Hepatocyte (in vitro differentiated cells): Measurements from ENCODE around the gene VWF. TPM values are rescaled to one million over a fixed set of nuclear protein-coding genes. Genes with fewer than 3 reads are reported as not detected.

Source experiments
- DNase-seq: peaks from one replicate; pipeline ENCODE4 v3.0.0-alpha.2; 2016; ENCODE audit warnings: low spot score
- H2AFZ ChIP-seq: fragments of 200-600 bp; sonication (generic); 2 replicates; pipeline ENCODE4 v1.6.0; 2016; ENCODE audit warnings: antibody characterized with exemption, mild to moderate bottlenecking
- H3K27ac ChIP-seq: fragments of 200-600 bp; sonication (generic); 2 replicates; pipeline ENCODE4 v1.5.1; 2016; ENCODE audit warnings: mild to moderate bottlenecking
- H3K27me3 ChIP-seq: fragments of 200-600 bp; sonication (generic); 2 replicates; pipeline ENCODE4 v1.6.1; 2016
- H3K36me3 ChIP-seq: fragments of 200-600 bp; sonication (generic); replicated peaks from 2 replicates; pipeline ENCODE4 v1.5.1; 2016; ENCODE audit warnings: low read depth; ENCODE audit not compliant: insufficient read depth
- H3K4me1 ChIP-seq: fragments of 200-600 bp; sonication (generic); 2 replicates; pipeline ENCODE4 v1.5.1; 2016; ENCODE audit warnings: mild to moderate bottlenecking, moderate library complexity; ENCODE audit not compliant: insufficient read depth
- H3K4me2 ChIP-seq: fragments of 200-600 bp; sonication (generic); 2 replicates; pipeline ENCODE4 v1.6.0; 2016
- H3K4me3 ChIP-seq: fragments of 200-600 bp; sonication (generic); 2 replicates; pipeline ENCODE4 v1.5.1; 2016; ENCODE audit warnings: mild to moderate bottlenecking
- H3K79me2 ChIP-seq: fragments of 200-600 bp; sonication (generic); 2 replicates; pipeline ENCODE4 v1.6.0; 2017; ENCODE audit warnings: mild to moderate bottlenecking
- H3K9me2 ChIP-seq: fragments of 200-600 bp; sonication (generic); replicated peaks from 2 replicates; pipeline ENCODE4 v1.6.0; 2017; ENCODE audit warnings: mild to moderate bottlenecking; ENCODE audit not compliant: insufficient read depth
- H3K9me3 ChIP-seq: fragments of 200-600 bp; sonication (generic); 2 replicates; pipeline ENCODE4 v1.5.1; 2016; ENCODE audit warnings: low read depth, mild to moderate bottlenecking
- H4K20me1 ChIP-seq: fragments of 200-600 bp; sonication (generic); 2 replicates; pipeline ENCODE4 v1.6.0; 2016; ENCODE audit warnings: mild to moderate bottlenecking; ENCODE audit not compliant: insufficient read depth, poor library complexity, severe bottlenecking
- CTCF ChIP-seq: fragments of 200-600 bp; sonication (generic); IDR thresholded peaks from 2 replicates; pipeline ENCODE4 v1.5.1; 2016; ENCODE audit warnings: antibody characterized with exemption, mild to moderate bottlenecking; ENCODE audit not compliant: poor library complexity
- EZH2 ChIP-seq: fragments of 200-600 bp; sonication (generic); IDR thresholded peaks from 2 replicates; pipeline ENCODE4 v1.6.1; 2016; ENCODE audit warnings: antibody characterized with exemption, mild to moderate bottlenecking, borderline replicate concordance
- EZH2phosphoT487 ChIP-seq: fragments of 200-600 bp; sonication (generic); IDR thresholded peaks from one replicate; pipeline ENCODE4 v1.6.1; 2018; ENCODE audit warnings: antibody characterized with exemption, mild to moderate bottlenecking, low read depth, moderate library complexity; ENCODE audit not compliant: unreplicated experiment, severe bottlenecking
- WGBS: methylation state at CpG from one replicate; pipeline ENCODE4 v1.1.6; 2016; ENCODE audit warnings: low lambda C conversion rate; ENCODE audit errors: missing lambda C conversion rate; 5-methylcytosine and 5-hydroxymethylcytosine counted together
- polyA plus RNA-seq: library from polyadenylated mRNA; unstranded; fragments of >200 nt; fragmentation: Nextera tagmentation; extraction: Ambion mirVana; gene quantifications from 2 replicates; pipeline ENCODE4 v1.2.1, GENCODE V29; 2016
- total RNA-seq: library from RNA; depleted of rRNA; stranded (reverse); fragments of >200 nt; gene quantifications from 2 replicates; pipeline ENCODE4 v1.2.3, GENCODE V29; 2014

Gene VWF
- total and polyA plus RNA-seq, 2 experiments from 2014 or later = 0.20 to 0.77 TPM

GRCh38 chr12:6115389-6115788, 9.1 kb downstream of the VWF start:
- 84% methylated on average over 6 of the region's 6 CpGs for WGBS
- Histone ChIP-seq H2AFZ (no peak overlapping the region), H3K9me2 (no peaks in the 10 kb centered on the region), H3K4me1 (no peaks in the 10 kb centered on the region), H3K4me2 (no peak overlapping the region), H3K9me3 (no peaks in the 10 kb centered on the region), H3K36me3 (no peaks in the 10 kb centered on the region), H3K27me3 (no peaks in the 10 kb centered on the region), H3K27ac (no peak overlapping the region), H4K20me1 (no peaks in the 10 kb centered on the region), H3K79me2 (no peaks in the 10 kb centered on the region), H3K4me3 (no peak overlapping the region)
- TF ChIP-seq EZH2 (no peak), CTCF (no peak), EZH2phosphoT487 (no peak)
- no peak for DNase-seq

DNA sequence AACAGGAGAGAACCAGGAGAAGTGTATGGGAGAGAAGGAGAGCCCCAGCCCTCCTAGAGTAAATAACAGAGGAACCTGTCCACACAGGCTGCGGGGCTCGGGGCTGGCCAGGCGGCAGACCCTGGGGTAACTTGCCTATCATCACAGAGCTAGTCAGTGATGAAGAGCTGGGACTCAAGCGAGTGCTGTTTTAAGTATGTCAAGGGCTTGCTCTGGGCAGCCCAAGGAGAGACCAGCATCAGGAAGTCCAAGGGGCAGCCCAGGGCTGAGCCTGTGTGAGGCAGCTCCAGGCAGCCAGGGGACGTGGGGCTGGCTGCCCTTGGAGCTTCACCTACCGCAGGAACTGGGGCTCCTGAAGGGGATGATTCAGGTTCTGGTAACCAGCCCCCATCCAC, 10.0 kb downstream of the VWF start:
- Histone ChIP-seq H3K4me2 (no peak overlapping the region), H3K4me1 (no peaks in the 10 kb centered on the region), H2AFZ (no peak overlapping the region), H3K79me2 (no peaks in the 10 kb centered on the region), H3K27ac (no peak overlapping the region), H4K20me1 (no peaks in the 10 kb centered on the region), H3K9me2 (no peaks in the 10 kb centered on the region), H3K4me3 (no peak overlapping the region), H3K9me3 (no peaks in the 10 kb centered on the region), H3K27me3 (no peaks in the 10 kb centered on the region), H3K36me3 (no peaks in the 10 kb centered on the region)
- TF ChIP-seq EZH2 (no peak), EZH2phosphoT487 (no peak), CTCF (no peak)
- WGBS = 84% methylated on average over 6 of the region's 6 CpGs
- no peak for DNase-seq

DNA sequence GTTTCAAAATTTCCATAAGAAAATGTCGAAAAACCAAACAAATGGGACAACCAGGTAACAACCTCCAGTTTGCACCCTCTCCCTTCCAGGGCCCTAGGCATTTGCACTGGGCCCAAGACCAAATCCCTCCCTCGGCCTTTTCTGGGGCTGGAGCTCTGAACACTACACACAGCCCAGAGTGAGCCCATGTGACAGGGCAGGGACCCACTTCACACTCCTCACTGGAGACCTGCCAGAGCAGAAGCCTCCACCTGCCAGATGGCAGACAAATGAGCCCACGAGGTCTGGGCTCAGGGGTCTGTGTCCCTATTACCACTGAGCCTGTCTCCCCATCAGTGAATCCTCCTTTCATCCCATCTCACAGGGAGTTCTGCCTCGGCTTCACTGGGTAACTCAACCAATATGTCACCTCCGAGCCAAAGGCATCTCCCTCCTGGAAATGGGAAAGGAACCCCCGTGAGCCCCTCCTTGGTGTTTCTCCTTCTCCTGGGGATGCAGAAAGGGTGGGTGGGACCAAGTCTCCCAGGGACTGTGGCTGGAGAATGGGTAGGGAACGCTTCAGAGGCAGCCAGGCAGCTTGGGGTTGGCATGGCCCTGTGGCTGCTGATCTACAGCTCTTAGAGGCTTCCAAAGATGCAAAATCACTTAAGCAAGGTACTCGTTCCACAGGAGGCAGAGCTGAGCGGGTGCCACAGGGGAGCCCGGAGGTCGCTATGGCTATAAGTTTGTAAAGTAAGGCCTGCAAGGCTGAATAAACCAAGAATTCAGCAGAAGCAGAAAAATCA, 10.6 kb downstream of the VWF start:
- H3K9me2 ChIP-seq = no peaks in the 10 kb centered on the region
- H4K20me1 ChIP-seq = no peaks in the 10 kb centered on the region
- TF ChIP-seq EZH2 (no peak), EZH2phosphoT487 (no peak), CTCF (no peak)
- no peaks in the 10 kb centered on the region for H3K9me3 ChIP-seq
- no peak overlapping the region for H3K27ac ChIP-seq
- no peak overlapping the region for H2AFZ ChIP-seq
- DNase-seq = no peak
- H3K36me3 ChIP-seq = no peaks in the 10 kb centered on the region
- no peak overlapping the region for H3K4me3 ChIP-seq
- no peaks in the 10 kb centered on the region for H3K79me2 ChIP-seq
- 89% methylated on average over 11 of the region's 11 CpGs for whole genome bisulfite sequencing
- no peak overlapping the region for H3K4me2 ChIP-seq
- no peaks in the 10 kb centered on the region for H3K27me3 ChIP-seq
- H3K4me1 ChIP-seq = no peaks in the 10 kb centered on the region
